SU-DHL-6 (cell line): ENCODE results near the gene DCTN1.

Experiments
- EZH2phosphoT487 ChIP-seq: fragments of 200-600 bp; sonication (generic), shearing (Covaris generic); conservative IDR thresholded peaks from 2 replicates; pipeline ENCODE4 v1.6.1; 2018; ENCODE audit warnings: mild to moderate bottlenecking, antibody characterized with exemption, low read length, moderate library complexity, mixed read lengths
- TF ChIP-seq, protein P1 (sequence below): fragments of 200-600 bp; sonication (generic); IDR thresholded peaks from one replicate; pipeline ENCODE4 v1.5.1; 2017; ENCODE audit warnings: antibody characterized with exemption, mild to moderate bottlenecking, low read length, moderate library complexity; ENCODE audit not compliant: insufficient read depth, poor library complexity, severe bottlenecking

- TF ChIP-seq, protein P1, sequence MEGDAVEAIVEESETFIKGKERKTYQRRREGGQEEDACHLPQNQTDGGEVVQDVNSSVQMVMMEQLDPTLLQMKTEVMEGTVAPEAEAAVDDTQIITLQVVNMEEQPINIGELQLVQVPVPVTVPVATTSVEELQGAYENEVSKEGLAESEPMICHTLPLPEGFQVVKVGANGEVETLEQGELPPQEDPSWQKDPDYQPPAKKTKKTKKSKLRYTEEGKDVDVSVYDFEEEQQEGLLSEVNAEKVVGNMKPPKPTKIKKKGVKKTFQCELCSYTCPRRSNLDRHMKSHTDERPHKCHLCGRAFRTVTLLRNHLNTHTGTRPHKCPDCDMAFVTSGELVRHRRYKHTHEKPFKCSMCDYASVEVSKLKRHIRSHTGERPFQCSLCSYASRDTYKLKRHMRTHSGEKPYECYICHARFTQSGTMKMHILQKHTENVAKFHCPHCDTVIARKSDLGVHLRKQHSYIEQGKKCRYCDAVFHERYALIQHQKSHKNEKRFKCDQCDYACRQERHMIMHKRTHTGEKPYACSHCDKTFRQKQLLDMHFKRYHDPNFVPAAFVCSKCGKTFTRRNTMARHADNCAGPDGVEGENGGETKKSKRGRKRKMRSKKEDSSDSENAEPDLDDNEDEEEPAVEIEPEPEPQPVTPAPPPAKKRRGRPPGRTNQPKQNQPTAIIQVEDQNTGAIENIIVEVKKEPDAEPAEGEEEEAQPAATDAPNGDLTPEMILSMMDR: no peak
- no peak for TF ChIP-seq EZH2phosphoT487
These were observed 14.1 kb downstream of the DCTN1 start for GRCh38 chr2:74366036-74366435.
